Fibroblast of skin of left biceps (primary cell): Measurements from ENCODE around the gene TSEN2.
A peak's percentile ranks its signal among the peaks of the same experiment; 100 is the strongest.

Experiments
- DNase-seq, 2 experiments: peaks; one replicate each; pipeline ENCODE4 v3.0.0-alpha.2; 2013; ENCODE audit warnings: low read depth in 2 of 2

The TSEN2 gene

GRCh38 chr3:12549971-12550760 lies 65.9 kb downstream of the TSEN2 start:
- no peak for DNase-seq

- no peak for DNase-seq
These were observed 69.7 kb downstream of the TSEN2 start for GRCh38 chr3:12553921-12554391.

- no peak for DNase-seq
These were observed 72.0 kb downstream of the TSEN2 start for GRCh38 chr3:12556314-12556689.

GRCh38 chr3:12556690-12557472 lies 72.6 kb downstream of the TSEN2 start, which contains the start of gene MKRN2:
MKRN2 (plus strand) TSS chr3:12557087; CDS start chr3:12557151, 64 bp downstream.
- DNase-seq, result peak; percentile 56 to 62

GRCh38 chr3:12557473-12558100 lies 73.3 kb downstream of the TSEN2 start:
- DNase-seq, result no peak

- no peak for DNase-seq
These were observed 74.4 kb downstream of the TSEN2 start for GRCh38 chr3:12558706-12559105.

- DNase-seq, result no peak
These were observed 75.2 kb downstream of the TSEN2 start for GRCh38 chr3:12559520-12559919.

GRCh38 chr3:12560505-12561190 lies 76.4 kb downstream of the TSEN2 start:
- no peak for DNase-seq

- no peak for DNase-seq
These were observed 77.1 kb downstream of the TSEN2 start for GRCh38 chr3:12561397-12561796.

GRCh38 chr3:12562451-12562850 lies 78.2 kb downstream of the TSEN2 start:
- no peak for DNase-seq

GRCh38 chr3:12566976-12567375 lies 82.7 kb downstream of the TSEN2 start:
- no peak for DNase-seq

GRCh38 chr3:12568747-12569146 lies 84.5 kb downstream of the TSEN2 start:
- DNase-seq, result no peak

- DNase-seq, result no peak
These were observed 85.6 kb downstream of the TSEN2 start for GRCh38 chr3:12569836-12570235.

- DNase-seq, result no peak
These were observed 87.7 kb downstream of the TSEN2 start for GRCh38 chr3:12571986-12572385.

GRCh38 chr3:12574131-12574530 lies 89.9 kb downstream of the TSEN2 start:
- DNase-seq, result no peak

- no peak for DNase-seq
These were observed 90.4 kb downstream of the TSEN2 start for GRCh38 chr3:12574661-12575060.

- DNase-seq, result no peak
These were observed 93.1 kb downstream of the TSEN2 start for GRCh38 chr3:12577379-12577778.

- DNase-seq, result no peak
These were observed 94.5 kb downstream of the TSEN2 start for GRCh38 chr3:12578742-12579141.

- no peak for DNase-seq
These were observed 95.2 kb downstream of the TSEN2 start for GRCh38 chr3:12579456-12579855.

GRCh38 chr3:12579905-12580304 lies 95.6 kb downstream of the TSEN2 start:
- no peak for DNase-seq

- no peak for DNase-seq
These were observed 98.5 kb downstream of the TSEN2 start for GRCh38 chr3:12582730-12583129.
